IPS-15b (cell line): ENCODE measurements around the gene RNF26.

ENCODE experiments used
- H3K27me3 ChIP-seq: one replicate; pipeline ENCODE4 v1.6.1; 2013; ENCODE audit warnings: low read length; ENCODE audit not compliant: control insufficient read depth, insufficient read depth
- H3K36me3 ChIP-seq: one replicate; pipeline ENCODE4 v1.6.1; 2013; ENCODE audit warnings: low read length; ENCODE audit not compliant: control insufficient read depth, insufficient read depth
- H3K4me1 ChIP-seq: one replicate; pipeline ENCODE4 v1.6.1; 2013; ENCODE audit warnings: mild to moderate bottlenecking, low read length; ENCODE audit not compliant: control insufficient read depth, insufficient read depth
- H3K4me3 ChIP-seq: one replicate; pipeline ENCODE4 v1.5.1; 2013; ENCODE audit warnings: low read depth, low read length
- H3K9ac ChIP-seq: one replicate; pipeline ENCODE4 v1.6.1; 2013; ENCODE audit warnings: low read depth, mild to moderate bottlenecking, low read length
- H3K9me3 ChIP-seq: one replicate; pipeline ENCODE4 v1.6.1; 2013; ENCODE audit warnings: mild to moderate bottlenecking, low read length; ENCODE audit not compliant: control insufficient read depth, insufficient read depth

RNF26 gene

GRCh38 chr11:119305556-119306372 lies 28.6 kb upstream of the RNF26 start:
- Histone ChIP-seq H3K4me3 (no peak overlapping the region), H3K36me3 (peaks cover 24% of the 10 kb centered on the region), H3K27me3 (no peaks in the 10 kb centered on the region), H3K9me3 (no peaks in the 10 kb centered on the region), H3K9ac (no peak overlapping the region), H3K4me1 (no peaks in the 10 kb centered on the region)

- H3K27me3 ChIP-seq, result no peaks in the 10 kb centered on the region
- no peaks in the 10 kb centered on the region for H3K4me1 ChIP-seq
- H3K4me3 ChIP-seq, result no peak overlapping the region
- H3K9ac ChIP-seq, result no peak overlapping the region
- peaks cover 30% of the 10 kb centered on the region for H3K36me3 ChIP-seq
- no peaks in the 10 kb centered on the region for H3K9me3 ChIP-seq
Measured at GRCh38 chr11:119306373-119306890, 27.9 kb upstream of the RNF26 start.

- H3K27me3 ChIP-seq, result no peaks in the 10 kb centered on the region
- no peaks in the 10 kb centered on the region for H3K9me3 ChIP-seq
- H3K4me3 ChIP-seq, result no peak overlapping the region
- peaks cover 32% of the 10 kb centered on the region for H3K36me3 ChIP-seq
- no peaks in the 10 kb centered on the region for H3K4me1 ChIP-seq
- no peak overlapping the region for H3K9ac ChIP-seq
Measured at GRCh38 chr11:119307219-119307618, 27.1 kb upstream of the RNF26 start.

GRCh38 chr11:119307974-119308373 lies 26.4 kb upstream of the RNF26 start:
- Histone ChIP-seq H3K4me1 (no peaks in the 10 kb centered on the region), H3K9ac (no peak overlapping the region), H3K4me3 (no peak overlapping the region), H3K36me3 (peaks cover 34% of the 10 kb centered on the region), H3K9me3 (no peaks in the 10 kb centered on the region), H3K27me3 (no peaks in the 10 kb centered on the region)

GRCh38 chr11:119309411-119309810 lies 24.9 kb upstream of the RNF26 start:
- Histone ChIP-seq H3K9ac (no peak overlapping the region), H3K4me1 (no peaks in the 10 kb centered on the region), H3K36me3 (peaks cover 41% of the 10 kb centered on the region), H3K27me3 (no peaks in the 10 kb centered on the region), H3K9me3 (no peaks in the 10 kb centered on the region), H3K4me3 (no peak overlapping the region)

- Histone ChIP-seq H3K9ac (no peak overlapping the region), H3K4me3 (no peak overlapping the region), H3K4me1 (peaks cover 2% of the 10 kb centered on the region), H3K9me3 (no peaks in the 10 kb centered on the region), H3K27me3 (no peaks in the 10 kb centered on the region), H3K36me3 (peaks cover 46% of the 10 kb centered on the region)
Measured at GRCh38 chr11:119309953-119310681, 24.2 kb upstream of the RNF26 start.

GRCh38 chr11:119310682-119311052 lies 23.7 kb upstream of the RNF26 start:
- peaks cover 2% of the 10 kb centered on the region for H3K4me1 ChIP-seq
- no peak overlapping the region for H3K4me3 ChIP-seq
- no peak overlapping the region for H3K9ac ChIP-seq
- peaks cover 4% of the 10 kb centered on the region for H3K27me3 ChIP-seq
- H3K36me3 ChIP-seq, result peaks cover 46% of the 10 kb centered on the region
- no peaks in the 10 kb centered on the region for H3K9me3 ChIP-seq

- H3K9me3 ChIP-seq, result no peaks in the 10 kb centered on the region
- H3K4me3 ChIP-seq, result peak overlapping the region; percentile 80
- H3K36me3 ChIP-seq, result peaks cover 36% of the 10 kb centered on the region
- H3K27me3 ChIP-seq, result peaks cover 11% of the 10 kb centered on the region
- peaks cover 26% of the 10 kb centered on the region for H3K4me1 ChIP-seq
- peak overlapping the region; percentile 24 for H3K9ac ChIP-seq
Measured at GRCh38 chr11:119314726-119315125, 19.6 kb upstream of the RNF26 start.

- H3K4me1 ChIP-seq, result peaks cover 29% of the 10 kb centered on the region
- peak overlapping the region; percentile 80 for H3K4me3 ChIP-seq
- H3K9me3 ChIP-seq, result no peaks in the 10 kb centered on the region
- H3K36me3 ChIP-seq, result peaks cover 29% of the 10 kb centered on the region
- peaks cover 11% of the 10 kb centered on the region for H3K27me3 ChIP-seq
- H3K9ac ChIP-seq, result peak overlapping the region; percentile 24
Measured at GRCh38 chr11:119315131-119316015, 19.0 kb upstream of the RNF26 start.

- H3K27me3 ChIP-seq, result peaks cover 11% of the 10 kb centered on the region
- H3K4me3 ChIP-seq, result peak overlapping the region; percentile 80
- H3K9me3 ChIP-seq, result no peaks in the 10 kb centered on the region
- H3K9ac ChIP-seq, result peak overlapping the region; percentile 60
- H3K36me3 ChIP-seq, result peaks cover 21% of the 10 kb centered on the region
- peaks cover 29% of the 10 kb centered on the region for H3K4me1 ChIP-seq
Measured at GRCh38 chr11:119316016-119316728, 18.2 kb upstream of the RNF26 start.
